Measurements from ENCODE around the gene NCOA7.

- TF ChIP-seq CTCF (IDR thresholded peaks at IDR 0.05) (no peak), POLR2A (IDR thresholded peaks at IDR 0.05) (no peak)
Observed at GRCh38 chr6:125818225-125818657, 27.5 kb downstream of the NCOA7 start.
